ENCODE results near the gene ADAMTS13. TPM values are rescaled to one million over a fixed set of nuclear protein-coding genes. Genes with fewer than 3 reads are reported as not detected.
"Not testable (repeated sequence)": the region's sequence is repeated elsewhere in the genome, so short reads cannot be mapped to it uniquely, and the experiment has no call there.

Gene ADAMTS13
- total RNA-seq, 1 donor from 2014 or later: 17.8 TPM

DNA sequence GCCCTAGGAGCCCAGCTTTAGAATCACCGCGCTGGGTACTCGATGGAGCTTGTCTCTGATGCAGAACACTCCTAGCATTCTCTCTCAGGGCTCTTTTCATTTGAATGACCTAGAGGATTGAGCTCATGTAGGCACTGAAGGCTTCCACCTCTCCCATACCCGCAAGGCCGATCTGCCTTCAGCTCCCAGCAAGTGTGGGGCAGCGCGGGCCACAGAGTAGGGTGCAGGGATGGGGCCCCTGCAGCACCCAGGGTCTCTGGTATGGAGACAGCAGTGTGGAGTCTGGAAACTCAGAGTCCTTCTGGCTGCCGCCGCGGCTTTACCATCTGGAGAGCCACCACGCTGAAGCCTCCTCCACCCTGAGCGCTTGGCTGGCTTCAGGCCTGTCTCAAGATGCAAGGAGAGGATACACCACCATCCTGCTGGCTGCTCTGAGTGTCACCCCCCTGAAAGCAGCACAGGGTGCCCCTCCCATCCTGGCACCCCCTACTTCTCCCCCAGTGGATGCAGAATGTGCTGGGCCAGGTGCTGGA lies 33.1 kb upstream of the ADAMTS13 start:
- TF ChIP-seq, protein P1, sequence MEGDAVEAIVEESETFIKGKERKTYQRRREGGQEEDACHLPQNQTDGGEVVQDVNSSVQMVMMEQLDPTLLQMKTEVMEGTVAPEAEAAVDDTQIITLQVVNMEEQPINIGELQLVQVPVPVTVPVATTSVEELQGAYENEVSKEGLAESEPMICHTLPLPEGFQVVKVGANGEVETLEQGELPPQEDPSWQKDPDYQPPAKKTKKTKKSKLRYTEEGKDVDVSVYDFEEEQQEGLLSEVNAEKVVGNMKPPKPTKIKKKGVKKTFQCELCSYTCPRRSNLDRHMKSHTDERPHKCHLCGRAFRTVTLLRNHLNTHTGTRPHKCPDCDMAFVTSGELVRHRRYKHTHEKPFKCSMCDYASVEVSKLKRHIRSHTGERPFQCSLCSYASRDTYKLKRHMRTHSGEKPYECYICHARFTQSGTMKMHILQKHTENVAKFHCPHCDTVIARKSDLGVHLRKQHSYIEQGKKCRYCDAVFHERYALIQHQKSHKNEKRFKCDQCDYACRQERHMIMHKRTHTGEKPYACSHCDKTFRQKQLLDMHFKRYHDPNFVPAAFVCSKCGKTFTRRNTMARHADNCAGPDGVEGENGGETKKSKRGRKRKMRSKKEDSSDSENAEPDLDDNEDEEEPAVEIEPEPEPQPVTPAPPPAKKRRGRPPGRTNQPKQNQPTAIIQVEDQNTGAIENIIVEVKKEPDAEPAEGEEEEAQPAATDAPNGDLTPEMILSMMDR (IDR thresholded peaks at IDR 0.05; ENCODE audit: unreplicated experiment): no peak
- H3K27me3 Mint-ChIP-seq: no peaks in the 10 kb centered on the region
- H3K9me3 Mint-ChIP-seq (ENCODE audit: low read depth): no peaks in the 10 kb centered on the region
- no peak for DNase-seq (ENCODE audit: low spot score, unreplicated experiment)
- peaks cover 11% of the 10 kb centered on the region for H3K4me1 Mint-ChIP-seq (ENCODE audit: low read depth)
- no peak overlapping the region for H3K27ac Mint-ChIP-seq
- no peaks in the 10 kb centered on the region for H3K36me3 Mint-ChIP-seq (ENCODE audit: insufficient read depth)
- H3K4me3 Mint-ChIP-seq (ENCODE audit: low read depth): no peak overlapping the region

DNA sequence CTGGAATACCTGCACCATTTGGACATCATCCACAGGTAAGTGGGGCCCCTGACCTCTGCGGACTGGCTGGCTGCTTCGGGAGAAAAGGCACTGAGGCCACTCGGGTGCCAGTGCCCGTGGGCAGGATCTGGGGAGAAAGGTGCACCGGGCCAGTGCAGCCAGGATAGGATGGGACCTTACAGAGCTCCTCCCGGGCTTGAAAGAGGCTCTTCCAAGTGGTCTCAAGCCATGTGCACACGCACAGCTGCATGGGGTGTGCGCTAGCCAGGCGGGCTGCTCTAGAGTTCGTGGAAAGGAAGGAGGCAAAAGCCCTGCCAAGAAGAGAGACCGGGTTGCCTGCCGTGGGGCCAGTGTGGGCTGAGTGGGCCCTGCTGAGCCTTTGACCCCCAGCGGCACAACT lies 32.6 kb upstream of the ADAMTS13 start:
- no peak for DNase-seq (ENCODE audit: low spot score, unreplicated experiment)
- Mint-ChIP-seq H3K4me1 (ENCODE audit: low read depth) (peaks cover 11% of the 10 kb centered on the region), H3K9me3 (ENCODE audit: low read depth) (no peaks in the 10 kb centered on the region), H3K36me3 (ENCODE audit: insufficient read depth) (no peaks in the 10 kb centered on the region), H3K27ac (no peak overlapping the region), H3K27me3 (no peaks in the 10 kb centered on the region), H3K4me3 (ENCODE audit: low read depth) (no peak overlapping the region)
- TF ChIP-seq, protein P1 (IDR thresholded peaks at IDR 0.05; ENCODE audit: unreplicated experiment): no peak

GRCh38 chr9:133390713-133391112 lies 31.5 kb upstream of the ADAMTS13 start:
- Mint-ChIP-seq H3K9me3 (ENCODE audit: low read depth) (no peaks in the 10 kb centered on the region), H3K27me3 (peaks cover 3% of the 10 kb centered on the region), H3K27ac (no peak overlapping the region), H3K4me3 (ENCODE audit: low read depth) (no peak overlapping the region), H3K4me1 (ENCODE audit: low read depth) (peaks cover 4% of the 10 kb centered on the region), H3K36me3 (ENCODE audit: insufficient read depth) (no peaks in the 10 kb centered on the region)
- no peak for DNase-seq (ENCODE audit: low spot score, unreplicated experiment)
- TF ChIP-seq, protein P1 (IDR thresholded peaks at IDR 0.05; ENCODE audit: unreplicated experiment): no peak

DNA sequence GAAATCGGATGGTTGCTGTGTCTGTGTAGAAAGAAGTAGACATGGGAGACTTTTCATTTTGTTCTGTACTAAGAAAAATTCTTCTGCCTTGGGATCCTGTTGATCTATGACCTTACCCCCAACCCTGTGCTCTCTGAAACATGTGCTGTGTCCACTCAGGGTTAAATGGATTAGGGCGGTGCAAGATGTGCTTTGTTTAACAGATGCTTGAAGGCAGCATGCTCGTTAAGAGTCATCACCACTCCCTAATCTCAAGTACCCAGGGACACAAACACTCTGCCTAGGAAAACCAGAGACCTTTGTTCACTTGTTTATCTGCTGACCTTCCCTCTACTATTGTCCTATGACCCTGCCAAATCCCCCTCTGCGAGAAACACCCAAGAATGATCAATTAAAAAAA lies 30.7 kb upstream of the ADAMTS13 start:
- not testable (repeated sequence) for H3K27ac Mint-ChIP-seq; H3K4me3 Mint-ChIP-seq (ENCODE audit: low read depth); H3K9me3 Mint-ChIP-seq (ENCODE audit: low read depth); H3K4me1 Mint-ChIP-seq (ENCODE audit: low read depth); DNase-seq (ENCODE audit: low spot score, unreplicated experiment); H3K36me3 Mint-ChIP-seq (ENCODE audit: insufficient read depth); H3K27me3 Mint-ChIP-seq

DNA sequence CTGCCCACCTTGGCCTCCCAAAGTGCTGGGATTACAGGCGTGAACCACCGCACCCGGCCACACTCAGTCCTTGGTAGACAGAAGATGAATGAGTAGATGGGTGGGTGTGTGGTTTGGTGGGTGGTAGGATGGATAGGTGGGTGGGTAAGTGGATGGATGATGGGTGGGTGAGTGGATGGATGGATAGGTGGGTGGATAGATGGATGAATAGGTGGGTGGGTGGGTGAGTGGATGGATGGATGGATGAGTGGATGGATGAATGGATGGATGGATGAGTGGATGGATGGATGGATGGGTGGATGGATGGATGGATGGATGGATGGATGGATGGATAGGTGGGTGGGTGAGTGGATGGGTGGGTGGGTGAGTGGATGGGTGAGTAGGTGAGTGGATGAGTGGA lies 29.9 kb upstream of the ADAMTS13 start:
- not testable (repeated sequence) for H3K4me1 Mint-ChIP-seq (ENCODE audit: low read depth); H3K36me3 Mint-ChIP-seq (ENCODE audit: insufficient read depth); H3K4me3 Mint-ChIP-seq (ENCODE audit: low read depth); DNase-seq (ENCODE audit: low spot score, unreplicated experiment); H3K27ac Mint-ChIP-seq; H3K27me3 Mint-ChIP-seq; H3K9me3 Mint-ChIP-seq (ENCODE audit: low read depth)

- peaks cover 9% of the 10 kb centered on the region for H3K27me3 Mint-ChIP-seq
- H3K9me3 Mint-ChIP-seq (ENCODE audit: low read depth): no peaks in the 10 kb centered on the region
- no peak overlapping the region for H3K4me3 Mint-ChIP-seq (ENCODE audit: low read depth)
- H3K27ac Mint-ChIP-seq: no peak overlapping the region
- TF ChIP-seq, protein P1 (IDR thresholded peaks at IDR 0.05; ENCODE audit: unreplicated experiment): no peak
- H3K4me1 Mint-ChIP-seq (ENCODE audit: low read depth): peaks cover 4% of the 10 kb centered on the region
- no peaks in the 10 kb centered on the region for H3K36me3 Mint-ChIP-seq (ENCODE audit: insufficient read depth)
- no peak for DNase-seq (ENCODE audit: low spot score, unreplicated experiment)
Measured at GRCh38 chr9:133393399-133393798, 28.8 kb upstream of the ADAMTS13 start.

All from progenitor cell of endocrine pancreas (in vitro differentiated cells).